Ovary (tissue), 3 donors: ENCODE results near the gene TBCD.

Experiments used
- POLR2A ChIP-seq: fragments of 450-650 bp; IDR thresholded peaks from one replicate; pipeline ENCODE4 v1.6.1; 2017; ENCODE audit warnings: antibody characterized with exemption, mild to moderate bottlenecking, moderate library complexity
- TF ChIP-seq, protein P1 (sequence below), 3 donors: fragments of 450-650 bp in 2 of 3; fragments of 200-600 bp in 1 of 3; IDR thresholded peaks; one replicate each; pipeline versions ENCODE4 v1.5.1 to v1.8.0; 2016 to 2022; ENCODE audit warnings: antibody characterized with exemption in 3 of 3, mild to moderate bottlenecking in 1 of 3
- donor health status: DM: no; HTN: no; CAD: no.

DNA sequence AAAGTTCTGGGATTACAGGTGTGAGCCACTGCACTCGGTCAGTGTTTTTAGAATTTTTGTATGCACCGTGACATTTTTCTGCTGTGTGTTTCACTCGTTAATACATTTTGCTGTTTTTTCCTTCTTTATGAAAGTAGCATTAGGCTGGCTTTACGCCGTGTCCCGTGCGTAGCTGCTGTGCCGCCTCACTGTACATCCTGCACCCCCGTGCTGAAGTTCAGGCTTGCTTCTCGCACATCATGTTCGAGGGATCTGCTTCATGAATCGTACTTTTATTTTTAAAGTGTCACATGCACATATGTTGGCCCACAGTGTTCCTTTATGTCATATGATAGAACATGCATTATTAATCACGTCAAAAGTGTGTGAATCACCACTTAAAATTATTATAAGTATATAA, 172.3 kb downstream of the TBCD start:
- no peak for TF ChIP-seq POLR2A
- TF ChIP-seq, protein P1, sequence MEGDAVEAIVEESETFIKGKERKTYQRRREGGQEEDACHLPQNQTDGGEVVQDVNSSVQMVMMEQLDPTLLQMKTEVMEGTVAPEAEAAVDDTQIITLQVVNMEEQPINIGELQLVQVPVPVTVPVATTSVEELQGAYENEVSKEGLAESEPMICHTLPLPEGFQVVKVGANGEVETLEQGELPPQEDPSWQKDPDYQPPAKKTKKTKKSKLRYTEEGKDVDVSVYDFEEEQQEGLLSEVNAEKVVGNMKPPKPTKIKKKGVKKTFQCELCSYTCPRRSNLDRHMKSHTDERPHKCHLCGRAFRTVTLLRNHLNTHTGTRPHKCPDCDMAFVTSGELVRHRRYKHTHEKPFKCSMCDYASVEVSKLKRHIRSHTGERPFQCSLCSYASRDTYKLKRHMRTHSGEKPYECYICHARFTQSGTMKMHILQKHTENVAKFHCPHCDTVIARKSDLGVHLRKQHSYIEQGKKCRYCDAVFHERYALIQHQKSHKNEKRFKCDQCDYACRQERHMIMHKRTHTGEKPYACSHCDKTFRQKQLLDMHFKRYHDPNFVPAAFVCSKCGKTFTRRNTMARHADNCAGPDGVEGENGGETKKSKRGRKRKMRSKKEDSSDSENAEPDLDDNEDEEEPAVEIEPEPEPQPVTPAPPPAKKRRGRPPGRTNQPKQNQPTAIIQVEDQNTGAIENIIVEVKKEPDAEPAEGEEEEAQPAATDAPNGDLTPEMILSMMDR (IDR thresholded peaks at IDR 0.05) = no peak
